Measurements from ENCODE around the gene PRSS35.
"Not testable (repeated sequence)": the region's sequence is repeated elsewhere in the genome, so short reads cannot be mapped to it uniquely, and the experiment has no call there.

PRSS35 gene

GRCh38 chr6:83511901-83512681 lies at the start of gene PRSS35:
PRSS35 (plus strand) TSS chr6:83512534; CDS start chr6:83523442, 10,908 bp downstream.
- H3K36me3 Mint-ChIP-seq: no peaks in the 10 kb centered on the region
- DNase-seq (ENCODE audit: low spot score in 2 of 2) (no peak), ATAC-seq (peak; percentile 85)
- H3K27ac Mint-ChIP-seq: no peak within 1 kb of the TSS
- H3K4me3 Mint-ChIP-seq: peak within 1 kb of the TSS; percentile 58
- H3K9me3 Mint-ChIP-seq: no peaks in the 10 kb centered on the region
- H3K4me1 Mint-ChIP-seq: peaks cover 17% of the 10 kb centered on the region

- ATAC-seq (no peak), DNase-seq (ENCODE audit: low spot score in 2 of 2) (no peak)
- H3K4me3 Mint-ChIP-seq: no peak overlapping the region
Observed at GRCh38 chr6:83463886-83464285, 48.4 kb upstream of the PRSS35 start.

DNA sequence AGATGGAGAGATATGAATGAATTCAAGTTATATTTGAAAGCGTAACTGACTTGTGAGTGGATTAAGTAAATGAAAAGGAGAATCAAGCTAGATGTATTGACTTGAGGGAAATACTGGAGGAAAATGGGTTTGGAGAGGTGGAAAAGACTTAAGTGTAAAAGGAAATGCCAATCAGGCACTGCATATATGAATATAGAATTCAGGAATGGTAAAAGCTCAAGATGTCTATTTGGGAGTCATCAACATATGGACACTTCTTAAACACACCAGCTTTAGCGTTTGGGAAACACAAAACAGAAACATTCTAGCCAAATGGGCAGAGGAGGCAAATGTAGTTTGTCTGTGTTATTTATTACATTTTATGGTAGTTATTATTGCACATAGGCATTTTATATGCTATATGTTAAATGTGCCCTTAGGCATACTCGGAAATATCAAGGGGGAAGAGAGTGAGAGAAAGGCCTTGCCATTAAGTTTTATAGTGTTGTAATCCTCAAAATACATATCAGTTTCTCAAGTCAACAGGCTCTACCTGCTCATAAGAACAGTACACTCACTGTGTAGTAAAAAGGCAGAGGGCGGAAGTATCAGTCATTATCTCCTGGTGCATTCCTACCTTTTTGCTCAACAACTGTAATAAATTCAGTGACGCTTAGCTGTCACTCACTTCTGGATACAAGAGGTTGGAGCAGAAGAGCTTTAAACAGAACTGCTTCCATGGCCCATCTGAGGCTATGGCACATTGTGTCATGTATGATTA lies 47.8 kb upstream of the PRSS35 start:
- Mint-ChIP-seq H3K27ac (no peak overlapping the region), H3K36me3 (no peaks in the 10 kb centered on the region), H3K4me1 (peaks cover 3% of the 10 kb centered on the region), H3K4me3 (no peak overlapping the region), H3K9me3 (no peaks in the 10 kb centered on the region)
- DNase-seq (ENCODE audit: low spot score in 2 of 2) (no peak), ATAC-seq (no peak)

More at GRCh38 chr6:83463886-83464285, 48.4 kb upstream of the PRSS35 start:
- Mint-ChIP-seq H3K27ac (no peak overlapping the region), H3K9me3 (no peaks in the 10 kb centered on the region), H3K36me3 (no peaks in the 10 kb centered on the region), H3K4me1 (peaks cover 6% of the 10 kb centered on the region)

- no peaks in the 10 kb centered on the region for H3K4me1 Mint-ChIP-seq
Observed at GRCh38 chr6:83466328-83466727, 46.0 kb upstream of the PRSS35 start.

DNA sequence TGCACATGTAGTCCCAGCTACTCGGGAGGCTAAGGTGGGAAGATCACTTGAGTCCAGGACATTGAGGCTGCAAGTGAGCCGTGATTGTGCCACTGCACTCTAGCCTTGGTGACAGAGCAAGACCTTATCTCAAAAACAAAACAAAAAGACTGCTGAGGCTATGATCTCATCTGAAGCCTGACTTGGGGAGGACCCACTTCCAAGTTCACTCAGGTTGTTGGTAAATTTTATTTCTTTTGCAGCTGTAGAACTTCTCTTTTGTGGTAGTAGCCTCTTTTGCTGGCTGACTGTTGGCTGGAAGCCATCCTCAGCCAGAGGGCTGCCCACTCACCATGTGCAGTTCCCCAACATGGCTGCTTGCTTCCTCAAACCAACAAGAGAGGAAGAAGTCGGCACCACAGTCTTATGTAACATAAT lies 44.7 kb upstream of the PRSS35 start:
- Mint-ChIP-seq H3K36me3 (no peaks in the 10 kb centered on the region), H3K4me3 (no peak overlapping the region), H3K4me1 (no peaks in the 10 kb centered on the region), H3K9me3 (no peaks in the 10 kb centered on the region), H3K27ac (no peak overlapping the region)
- DNase-seq (ENCODE audit: low spot score in 2 of 2) (no peak), ATAC-seq (no peak)

More at GRCh38 chr6:83466328-83466727, 46.0 kb upstream of the PRSS35 start:
- Mint-ChIP-seq H3K4me3 (no peak overlapping the region), H3K36me3 (no peaks in the 10 kb centered on the region), H3K27ac (no peak overlapping the region), H3K9me3 (no peaks in the 10 kb centered on the region)
- DNase-seq (ENCODE audit: low spot score in 2 of 2): no peak
- no peak for ATAC-seq

DNA sequence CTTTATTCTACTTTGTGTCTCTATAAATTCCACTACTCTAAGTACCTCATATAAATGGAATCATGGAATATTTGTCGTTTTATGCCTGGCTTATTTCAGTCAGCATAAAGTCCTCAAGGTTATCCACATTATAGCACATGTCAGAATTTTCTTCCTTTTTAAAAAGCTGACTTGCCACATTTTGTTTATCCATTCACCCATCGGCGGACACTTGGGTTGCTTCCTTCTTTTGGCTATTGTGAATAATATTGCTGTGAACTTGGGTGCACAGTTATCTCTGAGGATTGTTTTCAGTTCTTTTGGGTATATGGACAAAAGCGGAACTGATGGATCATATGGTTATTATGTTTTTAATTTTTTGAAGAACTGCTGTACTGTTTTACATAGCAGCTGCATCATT lies 42.3 kb upstream of the PRSS35 start:
- no peaks in the 10 kb centered on the region for H3K4me1 Mint-ChIP-seq
- no peak for DNase-seq (ENCODE audit: low spot score in 2 of 2)
- H3K9me3 Mint-ChIP-seq: no peaks in the 10 kb centered on the region
- H3K27ac Mint-ChIP-seq: no peak overlapping the region
- H3K36me3 Mint-ChIP-seq: no peaks in the 10 kb centered on the region
- no peak for ATAC-seq
- no peak overlapping the region for H3K4me3 Mint-ChIP-seq

- Mint-ChIP-seq H3K9me3 (no peaks in the 10 kb centered on the region), H3K36me3 (no peaks in the 10 kb centered on the region), H3K27ac (no peak overlapping the region), H3K4me1 (no peaks in the 10 kb centered on the region), H3K4me3 (no peak overlapping the region)
- ATAC-seq: no peak
- DNase-seq (ENCODE audit: low spot score in 2 of 2): no peak
Observed at GRCh38 chr6:83470587-83470986, 41.7 kb upstream of the PRSS35 start.

- no peaks in the 10 kb centered on the region for H3K9me3 Mint-ChIP-seq
- H3K27ac Mint-ChIP-seq: no peak overlapping the region
- ATAC-seq (no peak), DNase-seq (ENCODE audit: low spot score in 2 of 2) (no peak)
- H3K4me1 Mint-ChIP-seq: no peaks in the 10 kb centered on the region
- H3K4me3 Mint-ChIP-seq: no peak overlapping the region
- H3K36me3 Mint-ChIP-seq: no peaks in the 10 kb centered on the region
Observed at GRCh38 chr6:83472767-83473166, 39.6 kb upstream of the PRSS35 start.

GRCh38 chr6:83474309-83474708 lies 38.0 kb upstream of the PRSS35 start:
- no peak overlapping the region for H3K27ac Mint-ChIP-seq
- no peaks in the 10 kb centered on the region for H3K4me1 Mint-ChIP-seq
- DNase-seq (ENCODE audit: low spot score in 2 of 2) (no peak), ATAC-seq (no peak)
- H3K4me3 Mint-ChIP-seq: no peak overlapping the region
- no peaks in the 10 kb centered on the region for H3K9me3 Mint-ChIP-seq
- H3K36me3 Mint-ChIP-seq: no peaks in the 10 kb centered on the region

GRCh38 chr6:83476971-83477370 lies 35.4 kb upstream of the PRSS35 start:
- Mint-ChIP-seq H3K4me1 (no peaks in the 10 kb centered on the region), H3K27ac (no peak overlapping the region), H3K4me3 (no peak overlapping the region), H3K36me3 (no peaks in the 10 kb centered on the region), H3K9me3 (no peaks in the 10 kb centered on the region)
- no peak for DNase-seq (ENCODE audit: low spot score in 2 of 2)
- ATAC-seq: no peak

DNA sequence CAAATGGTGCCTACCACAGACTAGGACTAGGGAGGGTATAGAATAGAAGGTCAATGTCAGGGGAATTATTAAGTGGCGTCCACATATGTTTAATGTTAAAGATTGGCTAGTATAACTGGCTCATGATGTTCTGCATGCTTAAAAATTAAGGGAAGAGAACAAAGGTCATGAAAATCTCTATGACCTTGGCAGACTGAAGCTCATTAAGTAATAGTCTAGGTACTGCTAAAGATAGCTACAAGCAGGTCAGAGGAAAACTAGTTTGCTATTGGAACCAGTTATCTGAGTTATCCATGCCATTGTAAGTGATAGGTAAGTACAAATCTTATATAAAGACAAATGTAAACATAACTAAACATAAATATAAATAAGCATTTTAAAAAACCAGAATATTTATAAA lies 32.9 kb upstream of the PRSS35 start:
- H3K9me3 Mint-ChIP-seq: no peaks in the 10 kb centered on the region
- no peak for DNase-seq (ENCODE audit: low spot score in 2 of 2)
- no peak for ATAC-seq
- H3K4me1 Mint-ChIP-seq: no peaks in the 10 kb centered on the region
- no peak overlapping the region for H3K27ac Mint-ChIP-seq
- H3K4me3 Mint-ChIP-seq: no peak overlapping the region
- H3K36me3 Mint-ChIP-seq: no peaks in the 10 kb centered on the region

DNA sequence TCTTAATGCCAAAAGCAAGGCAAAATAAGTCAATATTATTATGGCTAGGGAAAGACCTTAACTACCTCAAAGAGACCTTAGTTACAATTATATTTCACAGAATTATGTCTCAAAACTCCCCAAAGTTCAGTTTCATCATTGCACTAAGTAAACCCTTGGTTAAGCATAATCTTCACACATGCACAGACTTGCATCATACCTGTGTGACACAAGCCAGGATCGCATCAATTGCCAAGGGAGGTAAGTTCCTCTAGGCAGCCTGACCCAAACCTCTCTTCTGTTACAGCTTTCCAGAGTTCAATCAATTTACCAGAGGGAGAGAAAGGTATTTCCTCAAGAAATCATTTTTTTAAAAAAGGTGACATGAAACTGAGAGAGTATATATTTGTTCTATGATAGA lies 31.9 kb upstream of the PRSS35 start:
- DNase-seq (ENCODE audit: low spot score in 2 of 2) (no peak), ATAC-seq (no peak)
- Mint-ChIP-seq H3K4me1 (no peaks in the 10 kb centered on the region), H3K9me3 (no peaks in the 10 kb centered on the region), H3K4me3 (no peak overlapping the region), H3K27ac (no peak overlapping the region), H3K36me3 (no peaks in the 10 kb centered on the region)

GRCh38 chr6:83481938-83482337 lies 30.4 kb upstream of the PRSS35 start:
- H3K9me3 Mint-ChIP-seq; H3K27ac Mint-ChIP-seq; ATAC-seq; H3K4me1 Mint-ChIP-seq; H3K4me3 Mint-ChIP-seq; H3K36me3 Mint-ChIP-seq; DNase-seq (ENCODE audit: low spot score in 2 of 2): not testable (repeated sequence)

GRCh38 chr6:83488448-83488847 lies 23.9 kb upstream of the PRSS35 start:
- Mint-ChIP-seq H3K4me3 (no peak overlapping the region), H3K4me1 (peaks cover 5% of the 10 kb centered on the region), H3K36me3 (no peaks in the 10 kb centered on the region), H3K27ac (no peak overlapping the region), H3K9me3 (no peaks in the 10 kb centered on the region)
- DNase-seq (ENCODE audit: low spot score in 2 of 2) (no peak), ATAC-seq (peak; percentile 49)

DNA sequence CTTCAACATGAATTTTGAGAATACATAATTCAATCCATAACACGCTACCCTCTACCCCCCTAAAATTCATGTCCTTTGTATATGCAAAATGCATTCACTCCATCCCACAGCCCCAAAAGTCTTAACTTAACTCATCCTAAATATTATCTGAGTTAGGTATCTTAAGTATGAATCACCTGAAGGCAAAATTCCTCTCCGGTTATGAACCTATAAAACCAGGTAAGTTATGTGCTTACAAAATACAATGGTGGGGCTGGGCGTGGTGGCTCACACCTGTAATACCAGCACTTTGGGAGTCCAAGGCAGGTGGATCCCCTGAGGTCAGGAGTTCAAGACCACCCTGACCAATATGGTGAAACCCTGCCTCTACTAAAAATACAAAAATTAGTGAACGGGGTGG lies 23.5 kb upstream of the PRSS35 start:
- Mint-ChIP-seq H3K9me3 (no peaks in the 10 kb centered on the region), H3K36me3 (no peaks in the 10 kb centered on the region), H3K27ac (no peak overlapping the region), H3K4me3 (no peak overlapping the region), H3K4me1 (peaks cover 5% of the 10 kb centered on the region)
- DNase-seq (ENCODE audit: low spot score in 2 of 2): no peak
- no peak for ATAC-seq

DNA sequence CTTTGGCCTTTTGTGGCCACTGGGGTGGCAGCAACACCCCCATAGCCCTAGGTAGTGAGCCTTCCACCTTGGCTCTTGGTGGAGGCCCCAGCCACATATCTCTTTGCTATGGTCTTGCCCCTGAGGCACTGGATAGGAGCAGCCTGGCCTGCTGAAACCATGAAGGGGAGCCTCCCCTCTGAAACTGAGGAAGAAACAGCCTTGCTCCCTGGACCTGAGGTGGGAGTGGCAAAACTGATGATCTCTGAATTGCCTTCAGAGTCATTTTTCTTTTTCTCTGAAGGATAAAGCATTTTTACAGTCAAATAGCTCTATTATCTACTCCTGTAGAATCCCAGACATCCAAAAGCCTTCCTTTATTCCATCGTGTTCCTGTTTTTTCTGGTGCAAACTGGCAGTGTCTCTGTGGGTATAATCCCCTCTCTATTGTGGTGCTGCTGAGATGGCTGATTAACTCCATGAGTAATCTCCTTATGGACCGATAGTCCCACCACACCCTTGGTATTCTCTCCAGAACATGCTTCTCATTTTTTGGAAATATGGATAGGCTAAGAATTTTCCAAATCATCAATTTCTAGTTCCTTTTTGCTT lies 22.0 kb upstream of the PRSS35 start:
- no peak for ATAC-seq
- no peak overlapping the region for H3K27ac Mint-ChIP-seq
- H3K9me3 Mint-ChIP-seq: no peaks in the 10 kb centered on the region

More for the DNA sequence above, 22.0 kb upstream of the PRSS35 start:
- DNase-seq (ENCODE audit: low spot score in 2 of 2): no peak
- Mint-ChIP-seq H3K36me3 (no peaks in the 10 kb centered on the region), H3K4me1 (peaks cover 5% of the 10 kb centered on the region), H3K4me3 (no peak overlapping the region)

Data from stimulated activated effector memory CD8-positive, alpha-beta T cell treated with anti-CD3 and anti-CD28 coated beads, Interleukin-12 subunit alpha, Interleukin-12 subunit beta, amount 100 ng/mL, for 72 hours (primary cell).